MV-4-11 (cell line): ENCODE measurements around the gene CDH2.
"Not testable (repeated sequence)": the region's sequence is repeated elsewhere in the genome, so short reads cannot be mapped to it uniquely, and the experiment has no call there.

Source experiments
- DNase-seq: peaks from one replicate; lab custom pipeline; 2025; lab: John Stamatoyannopoulos, UW

The CDH2 gene

DNA sequence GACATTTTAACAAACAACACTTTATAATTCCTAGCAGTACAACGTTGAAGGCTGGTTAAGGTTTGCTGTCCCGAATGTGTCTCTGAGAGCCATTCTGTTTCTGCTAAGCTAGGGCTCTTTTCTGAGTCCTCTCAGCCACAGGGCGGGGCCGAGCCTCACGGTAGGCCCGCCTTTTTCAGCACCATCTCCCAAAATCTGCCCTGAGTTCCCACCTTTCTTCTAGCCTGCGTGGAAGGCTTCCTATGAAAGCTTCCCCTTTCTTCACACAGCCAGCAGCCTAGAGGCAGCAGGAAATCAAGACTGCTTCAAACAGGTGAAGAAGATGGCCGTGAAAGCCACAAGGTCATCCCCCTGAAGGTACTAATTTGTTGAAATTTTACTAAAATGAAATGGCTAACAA, 255.5 kb downstream of the CDH2 start:
- no peak for DNase-seq

DNA sequence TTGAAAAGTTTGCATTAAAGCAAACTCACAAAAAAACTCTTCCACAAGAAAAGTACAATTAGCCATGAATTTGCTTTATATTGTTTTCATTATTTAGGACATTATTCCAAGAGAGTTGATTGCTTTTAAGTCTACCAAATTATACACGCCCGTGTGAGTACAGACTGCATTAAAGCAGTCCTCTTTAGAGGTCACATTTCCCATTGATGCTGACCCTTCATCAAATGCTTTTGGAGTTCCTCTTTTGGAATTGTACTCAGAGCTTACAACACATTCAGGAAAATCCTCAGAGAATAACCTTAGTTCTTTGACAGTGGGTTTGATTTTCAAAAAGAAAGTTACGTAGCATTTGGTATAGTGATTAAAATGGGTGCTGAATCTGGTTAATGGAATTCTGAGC, 256.1 kb downstream of the CDH2 start:
- no peak for DNase-seq

DNA sequence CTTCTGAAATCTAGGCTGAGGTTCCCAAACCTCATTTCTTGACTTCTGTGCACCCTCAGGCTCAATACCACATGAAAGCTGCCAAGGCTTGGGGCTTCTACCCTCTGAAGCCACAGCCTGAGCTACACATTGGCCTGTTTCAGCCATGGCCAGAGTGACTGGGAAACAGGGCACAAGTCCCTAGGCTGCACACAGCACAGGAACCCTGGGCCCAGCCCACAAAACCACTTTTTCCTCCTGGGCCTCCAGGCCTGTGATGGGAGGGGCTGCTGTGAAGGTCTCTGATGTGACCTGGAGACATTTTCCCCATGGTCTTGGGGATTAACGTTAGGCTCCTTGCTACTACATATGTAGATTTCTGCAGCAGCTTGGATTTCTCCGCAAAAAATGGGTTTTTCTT, 270.7 kb downstream of the CDH2 start:
- not testable (repeated sequence) for DNase-seq

DNA sequence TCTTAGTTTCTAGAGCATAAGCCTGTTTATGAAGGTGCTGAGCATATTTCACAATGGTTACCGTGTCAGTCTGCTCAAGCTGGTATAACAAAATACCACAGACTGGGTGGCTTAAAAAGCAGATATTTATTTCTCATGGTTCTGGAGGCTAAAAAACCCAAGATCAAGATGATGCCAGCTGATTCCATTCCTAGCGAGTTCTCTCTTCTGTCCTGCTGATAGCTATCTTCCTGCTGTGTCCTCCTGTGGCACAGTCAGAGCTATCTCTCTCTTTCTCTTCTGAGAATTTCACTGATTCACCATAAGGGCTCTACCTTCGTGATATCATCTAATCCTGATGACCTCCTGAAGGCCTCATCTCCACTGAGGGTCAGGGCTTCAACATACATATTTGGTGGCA, 273.0 kb downstream of the CDH2 start:
- DNase-seq: no peak

DNA sequence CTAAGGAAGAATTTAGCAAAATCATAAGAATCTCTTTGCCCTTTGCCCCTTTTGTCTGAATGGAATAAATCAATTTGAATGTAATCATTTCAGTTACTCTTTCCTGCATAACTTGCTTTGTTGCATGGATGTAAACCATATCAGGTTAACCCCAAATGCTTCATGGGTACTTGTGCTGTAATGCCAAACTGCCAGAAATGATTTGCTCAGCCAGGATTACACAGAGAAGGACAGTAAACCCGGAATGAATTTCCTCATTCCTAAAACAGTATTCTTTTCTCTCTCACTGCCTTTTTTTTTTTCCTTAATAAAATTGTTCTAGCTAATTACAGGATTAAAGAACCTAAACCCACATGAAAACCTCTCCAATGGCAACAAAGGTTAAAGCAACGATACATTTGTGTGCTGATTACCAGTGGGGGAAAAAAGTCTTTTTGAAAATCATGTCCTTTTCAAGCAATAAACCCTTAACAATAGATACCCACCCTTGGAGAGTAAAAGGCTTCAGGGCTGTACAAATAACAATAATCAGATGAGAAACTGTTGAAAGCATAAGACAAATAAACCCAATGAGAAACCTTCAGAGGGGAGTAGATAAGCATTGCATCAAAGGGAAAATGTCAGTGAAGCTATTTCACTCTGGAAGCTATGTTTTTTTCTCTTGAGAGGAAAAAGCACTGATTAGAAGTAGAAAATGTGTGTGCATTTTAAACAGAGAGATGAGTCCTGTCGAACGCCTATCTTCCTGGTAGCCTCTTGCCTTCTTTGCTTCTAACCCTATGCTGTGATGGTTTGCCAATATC, 275.3 kb downstream of the CDH2 start:
- DNase-seq: no peak
